Endodermal cell (in vitro differentiated cells): ENCODE measurements around the gene UQCC5. TPM values are rescaled to one million over a fixed set of nuclear protein-coding genes. Genes with fewer than 3 reads are reported as not detected.

ENCODE experiments used
- DNase-seq: peaks from one replicate; pipeline ENCODE4 v3.0.0-alpha.2; 2017
- H3K27ac ChIP-seq: 2 replicates; pipeline ENCODE4 v1.5.1; 2013; ENCODE audit warnings: mild to moderate bottlenecking, low read depth, low read length, moderate library complexity
- H3K27me3 ChIP-seq: 2 replicates; pipeline ENCODE4 v1.6.1; 2013; ENCODE audit warnings: mild to moderate bottlenecking, low read length, moderate library complexity; ENCODE audit not compliant: insufficient read depth, control insufficient read depth, poor library complexity, severe bottlenecking
- H3K36me3 ChIP-seq: 2 replicates; pipeline ENCODE4 v1.7.0; 2013; ENCODE audit warnings: mild to moderate bottlenecking, low read length, moderate library complexity; ENCODE audit not compliant: control insufficient read depth, insufficient read depth
- H3K4me1 ChIP-seq: one replicate; pipeline ENCODE4 v1.7.0; 2013; ENCODE audit warnings: low read length; ENCODE audit not compliant: control insufficient read depth, insufficient read depth
- H3K4me3 ChIP-seq: 2 replicates; pipeline ENCODE4 v1.5.1; 2013; ENCODE audit warnings: mild to moderate bottlenecking, low read length, moderate library complexity
- H3K9ac ChIP-seq: 2 replicates; pipeline ENCODE4 v1.6.1; 2013; ENCODE audit warnings: mild to moderate bottlenecking, low read length, moderate library complexity; ENCODE audit not compliant: poor library complexity, severe bottlenecking; ENCODE audit errors: extremely low read depth
- H3K9me3 ChIP-seq: 2 replicates; pipeline ENCODE4 v1.6.1; 2013; ENCODE audit warnings: mild to moderate bottlenecking, low read length, moderate library complexity; ENCODE audit not compliant: control insufficient read depth
- H3K27ac Mint-ChIP-seq: 2 replicates; pipeline ENCODE4 v1.8.0; 2020; ENCODE audit warnings: mixed read lengths
- H3K27me3 Mint-ChIP-seq: 2 replicates; pipeline ENCODE4 v1.8.0; 2021; ENCODE audit warnings: mild to moderate bottlenecking, mixed read lengths; ENCODE audit not compliant: insufficient read depth
- H3K36me3 Mint-ChIP-seq: 2 replicates; pipeline ENCODE4 v1.8.0; 2020; ENCODE audit warnings: low read depth, mixed read lengths
- H3K4me1 Mint-ChIP-seq: 2 replicates; pipeline ENCODE4 v1.8.0; 2020; ENCODE audit warnings: mixed read lengths
- H3K4me3 Mint-ChIP-seq: 2 replicates; pipeline ENCODE4 v1.8.0; 2020; ENCODE audit warnings: mild to moderate bottlenecking, moderate library complexity, mixed read lengths
- H3K9me3 Mint-ChIP-seq: 2 replicates; pipeline ENCODE4 v1.8.0; 2020; ENCODE audit warnings: mild to moderate bottlenecking, mixed read lengths
- WGBS, 2 experiments: methylation state at CpG; one replicate each; pipeline versions ENCODE4 v1.1.5 to v1.1.7; 2013; ENCODE audit warnings: missing lambda C conversion rate in 2 of 2, mixed read lengths in 1 of 2; ENCODE audit not compliant: insufficient coverage in 1 of 2, insufficient read length in 1 of 2; 5-methylcytosine and 5-hydroxymethylcytosine counted together
- total RNA-seq, 2 donors: library from RNA; stranded (reverse); fragmentation: NEBNext Ultra II Directional in 1 of 2; extraction: Animal tissue kit (Norgen Biotek cat#: 25700) in 1 of 2; gene quantifications; 2 replicates in 1 of 2; 3 replicates in 1 of 2; pipeline ENCODE4 v1.2.1, GENCODE V29; 2021
- TF ChIP-seq, protein P1 (sequence below): fragments of 200-600 bp; sonication (generic); conservative IDR thresholded peaks from 2 replicates; pipeline ENCODE4 v1.5.0; 2021; ENCODE audit warnings: antibody characterized with exemption, mild to moderate bottlenecking

The UQCC5 gene
- total RNA-seq, 2 donors from 2014 or later = 28.1 to 34.1 TPM

DNA sequence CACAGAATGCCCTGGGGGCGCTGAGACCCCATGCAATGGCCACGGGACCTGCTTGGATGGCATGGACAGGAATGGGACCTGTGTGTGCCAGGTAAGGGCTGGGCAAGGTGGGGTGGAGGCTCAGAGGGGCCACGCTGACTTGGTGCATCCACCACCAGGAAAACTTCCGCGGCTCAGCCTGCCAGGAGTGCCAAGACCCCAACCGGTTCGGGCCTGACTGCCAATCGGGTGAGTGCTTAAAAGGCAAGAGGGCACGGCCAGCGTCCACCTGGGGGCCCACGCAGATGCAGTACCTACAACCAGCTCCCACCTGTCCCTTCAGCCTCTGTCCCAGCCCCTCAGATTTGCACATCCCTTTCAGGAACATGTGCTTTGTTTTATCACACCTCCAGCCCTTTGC is 34.4 kb upstream of the UQCC5 start:
- no peaks in the 10 kb centered on the region for H3K27me3 ChIP-seq
- TF ChIP-seq, protein P1, sequence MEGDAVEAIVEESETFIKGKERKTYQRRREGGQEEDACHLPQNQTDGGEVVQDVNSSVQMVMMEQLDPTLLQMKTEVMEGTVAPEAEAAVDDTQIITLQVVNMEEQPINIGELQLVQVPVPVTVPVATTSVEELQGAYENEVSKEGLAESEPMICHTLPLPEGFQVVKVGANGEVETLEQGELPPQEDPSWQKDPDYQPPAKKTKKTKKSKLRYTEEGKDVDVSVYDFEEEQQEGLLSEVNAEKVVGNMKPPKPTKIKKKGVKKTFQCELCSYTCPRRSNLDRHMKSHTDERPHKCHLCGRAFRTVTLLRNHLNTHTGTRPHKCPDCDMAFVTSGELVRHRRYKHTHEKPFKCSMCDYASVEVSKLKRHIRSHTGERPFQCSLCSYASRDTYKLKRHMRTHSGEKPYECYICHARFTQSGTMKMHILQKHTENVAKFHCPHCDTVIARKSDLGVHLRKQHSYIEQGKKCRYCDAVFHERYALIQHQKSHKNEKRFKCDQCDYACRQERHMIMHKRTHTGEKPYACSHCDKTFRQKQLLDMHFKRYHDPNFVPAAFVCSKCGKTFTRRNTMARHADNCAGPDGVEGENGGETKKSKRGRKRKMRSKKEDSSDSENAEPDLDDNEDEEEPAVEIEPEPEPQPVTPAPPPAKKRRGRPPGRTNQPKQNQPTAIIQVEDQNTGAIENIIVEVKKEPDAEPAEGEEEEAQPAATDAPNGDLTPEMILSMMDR = no peak
- WGBS, 2 experiments = 88 to 93% methylated on average over 11 of the region's 11 CpGs
- H3K9ac ChIP-seq = no peak overlapping the region
- H3K4me1 Mint-ChIP-seq = peaks cover 2% of the 10 kb centered on the region
- H3K9me3 ChIP-seq = no peaks in the 10 kb centered on the region
- no peak for DNase-seq
- no peak overlapping the region for H3K4me3 Mint-ChIP-seq
- H3K36me3 ChIP-seq = no peaks in the 10 kb centered on the region
- no peaks in the 10 kb centered on the region for H3K4me1 ChIP-seq
- H3K4me3 ChIP-seq = no peak overlapping the region
- H3K36me3 Mint-ChIP-seq = no peaks in the 10 kb centered on the region
- H3K27ac ChIP-seq = no peak overlapping the region
- H3K9me3 Mint-ChIP-seq = no peaks in the 10 kb centered on the region
- H3K27ac Mint-ChIP-seq = no peak overlapping the region
- no peaks in the 10 kb centered on the region for H3K27me3 Mint-ChIP-seq

- H3K9me3 ChIP-seq = no peaks in the 10 kb centered on the region
- Mint-ChIP-seq H3K27ac (no peak overlapping the region), H3K9me3 (no peaks in the 10 kb centered on the region), H3K27me3 (no peaks in the 10 kb centered on the region), H3K4me3 (no peak overlapping the region), H3K4me1 (peaks cover 6% of the 10 kb centered on the region), H3K36me3 (no peaks in the 10 kb centered on the region)
- no peaks in the 10 kb centered on the region for H3K27me3 ChIP-seq
- 89 to 92% methylated on average over 10 to 11 of the region's 11 CpGs for WGBS, 2 experiments
- DNase-seq = no peak
- TF ChIP-seq, protein P1 = no peak
- H3K27ac ChIP-seq = no peak overlapping the region
- no peaks in the 10 kb centered on the region for H3K4me1 ChIP-seq
- no peaks in the 10 kb centered on the region for H3K36me3 ChIP-seq
- H3K4me3 ChIP-seq = no peak overlapping the region
- H3K9ac ChIP-seq = no peak overlapping the region
Measured at GRCh38 chr3:52502808-52503350, 33.5 kb upstream of the UQCC5 start.

DNA sequence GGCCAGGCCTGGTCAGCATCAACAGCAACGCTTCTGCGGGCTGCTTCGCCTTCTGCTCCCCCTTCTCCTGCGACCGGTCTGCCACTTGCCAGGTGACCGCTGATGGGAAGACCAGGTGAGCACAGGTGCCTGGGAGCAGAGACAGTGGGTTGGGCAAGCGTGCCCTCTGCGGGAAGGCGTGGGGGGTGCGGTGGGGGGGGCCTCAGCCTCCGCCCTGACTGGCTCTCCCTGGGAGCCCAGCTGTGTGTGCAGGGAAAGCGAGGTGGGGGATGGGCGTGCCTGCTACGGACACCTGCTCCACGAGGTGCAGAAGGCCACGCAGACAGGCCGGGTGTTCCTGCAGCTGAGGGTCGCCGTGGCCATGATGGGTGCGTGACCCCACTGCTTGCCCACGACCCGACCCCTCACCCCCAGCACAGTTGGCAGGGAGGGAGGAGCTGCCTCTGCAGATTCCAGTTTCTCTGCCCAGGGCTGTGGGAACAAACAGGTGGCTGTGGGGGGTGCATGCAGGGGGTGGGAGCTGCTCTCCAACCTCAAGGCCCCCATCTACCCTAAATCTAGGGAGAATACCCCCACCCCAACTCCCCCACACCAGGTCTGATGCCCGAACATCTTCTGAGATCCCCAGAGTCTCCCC is 32.5 kb upstream of the UQCC5 start:
- 85 to 89% methylated on average over 5 to 23 of the region's 23 CpGs for whole genome bisulfite sequencing, 2 experiments
- no peaks in the 10 kb centered on the region for H3K36me3 ChIP-seq
- TF ChIP-seq, protein P1 = peak; percentile 16
- no peaks in the 10 kb centered on the region for H3K4me1 ChIP-seq
- no peaks in the 10 kb centered on the region for H3K27me3 ChIP-seq
- H3K27ac ChIP-seq = no peak overlapping the region
- Mint-ChIP-seq H3K4me3 (no peak overlapping the region), H3K9me3 (no peaks in the 10 kb centered on the region), H3K27ac (no peak overlapping the region), H3K36me3 (no peaks in the 10 kb centered on the region), H3K27me3 (no peaks in the 10 kb centered on the region), H3K4me1 (peaks cover 6% of the 10 kb centered on the region)
- no peak overlapping the region for H3K9ac ChIP-seq
- H3K4me3 ChIP-seq = no peak overlapping the region
- H3K9me3 ChIP-seq = no peaks in the 10 kb centered on the region
- no peak for DNase-seq
